Stimulated activated CD4-positive, alpha-beta T cell treated with anti-CD3 and anti-CD28 coated beads, TNF-alpha, amount 100 ng/mL, for 1 hour (primary cell): ENCODE results near the gene BACH2.

ENCODE experiments used
- DNase-seq, 3 donors: peaks; one replicate each; pipeline ENCODE4 v3.0.0-alpha.2; 2020; ENCODE audit warnings: low read depth in 3 of 3, low spot score in 1 of 3

BACH2 gene

DNA sequence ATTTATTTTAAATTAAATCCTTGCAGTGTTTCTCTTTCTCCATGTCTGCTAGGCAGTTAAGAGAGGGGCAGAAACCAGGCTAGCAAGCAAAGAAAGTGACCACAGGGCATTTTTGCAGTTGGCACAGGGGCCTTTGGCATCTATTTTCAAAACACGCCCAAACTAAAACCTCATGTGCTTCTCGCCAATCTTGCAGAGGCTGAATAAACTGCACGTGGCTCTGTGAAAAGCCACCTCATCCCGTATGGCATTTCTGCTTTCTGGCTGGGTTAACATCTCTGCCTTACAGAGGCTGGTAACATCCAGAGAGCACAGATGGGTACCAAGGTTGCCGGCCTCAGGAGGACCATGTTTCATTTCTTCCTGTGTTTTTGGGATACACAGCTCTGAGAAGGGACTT, 347.8 kb downstream of the BACH2 start:
- no peak for DNase-seq

DNA sequence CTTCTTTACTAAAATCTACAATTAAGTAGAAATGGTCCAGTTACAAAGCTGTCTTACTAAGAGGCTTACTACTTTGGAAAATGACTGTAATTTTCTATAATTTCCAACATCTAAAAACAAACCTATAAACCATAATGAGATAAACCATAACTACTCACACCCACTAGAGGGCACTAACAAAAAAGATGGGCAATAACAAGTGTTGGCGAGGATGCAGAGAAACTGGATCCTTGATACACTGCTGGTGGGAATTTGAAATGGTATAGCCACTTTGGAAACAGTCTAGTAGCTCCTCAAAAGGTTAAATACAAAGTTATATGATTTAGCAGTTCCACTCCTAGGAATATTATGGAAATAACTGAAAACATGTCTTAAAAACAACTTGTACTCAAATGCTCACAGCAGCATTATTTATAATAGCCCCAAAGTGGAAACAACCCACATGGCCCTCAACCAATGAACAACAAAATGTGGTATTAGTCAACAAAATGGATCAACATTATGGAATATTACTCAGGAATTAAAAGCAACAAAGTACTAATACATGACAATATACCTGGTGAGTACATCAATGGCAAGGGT, 351.7 kb downstream of the BACH2 start:
- DNase-seq = no peak

DNA sequence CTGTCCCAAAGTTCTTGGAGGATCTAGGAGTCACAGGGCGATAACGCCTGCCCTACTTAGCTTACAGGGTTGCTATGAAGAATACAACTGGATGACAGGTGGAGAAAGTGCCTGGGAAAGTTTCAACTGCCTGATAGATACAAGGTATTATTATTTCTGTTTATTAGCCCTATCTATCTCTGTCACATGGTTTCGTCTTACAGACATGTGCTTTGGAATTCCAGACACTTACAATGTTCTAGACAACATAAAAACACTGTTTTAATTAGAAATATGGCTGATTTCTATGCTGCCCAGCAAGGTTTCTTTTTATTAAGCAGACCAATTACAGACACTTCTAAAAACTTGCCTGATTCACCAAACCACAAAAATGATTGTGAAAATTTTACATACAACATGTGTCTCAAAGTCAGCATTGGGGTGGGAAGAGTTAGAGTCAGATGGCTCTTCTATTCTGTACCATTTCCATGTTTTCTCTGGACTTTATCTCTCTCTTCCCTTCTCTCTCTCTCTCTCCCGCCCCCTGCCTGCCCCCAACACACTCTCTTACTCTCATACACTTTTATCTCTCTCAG, 352.4 kb downstream of the BACH2 start:
- no peak for DNase-seq

DNA sequence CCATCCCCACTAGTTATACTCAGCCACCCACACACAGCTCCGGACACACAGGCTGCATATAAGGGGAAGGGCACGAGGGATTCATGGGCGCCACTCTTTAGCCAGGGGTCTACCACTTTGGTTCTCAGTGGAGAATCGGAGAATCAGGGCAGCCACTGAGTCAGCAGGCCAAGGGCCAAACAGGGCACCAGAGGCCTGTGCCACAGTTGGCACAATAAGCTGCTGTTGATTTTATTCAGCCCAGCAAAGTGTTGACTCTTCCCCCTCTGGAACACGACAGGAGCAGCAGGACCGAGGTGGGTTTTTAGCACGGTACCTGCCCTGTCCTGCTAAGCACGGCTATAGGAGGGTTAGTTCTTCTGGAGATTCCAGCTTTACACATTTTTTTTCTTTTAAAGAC, 354.0 kb downstream of the BACH2 start:
- DNase-seq = no peak

DNA sequence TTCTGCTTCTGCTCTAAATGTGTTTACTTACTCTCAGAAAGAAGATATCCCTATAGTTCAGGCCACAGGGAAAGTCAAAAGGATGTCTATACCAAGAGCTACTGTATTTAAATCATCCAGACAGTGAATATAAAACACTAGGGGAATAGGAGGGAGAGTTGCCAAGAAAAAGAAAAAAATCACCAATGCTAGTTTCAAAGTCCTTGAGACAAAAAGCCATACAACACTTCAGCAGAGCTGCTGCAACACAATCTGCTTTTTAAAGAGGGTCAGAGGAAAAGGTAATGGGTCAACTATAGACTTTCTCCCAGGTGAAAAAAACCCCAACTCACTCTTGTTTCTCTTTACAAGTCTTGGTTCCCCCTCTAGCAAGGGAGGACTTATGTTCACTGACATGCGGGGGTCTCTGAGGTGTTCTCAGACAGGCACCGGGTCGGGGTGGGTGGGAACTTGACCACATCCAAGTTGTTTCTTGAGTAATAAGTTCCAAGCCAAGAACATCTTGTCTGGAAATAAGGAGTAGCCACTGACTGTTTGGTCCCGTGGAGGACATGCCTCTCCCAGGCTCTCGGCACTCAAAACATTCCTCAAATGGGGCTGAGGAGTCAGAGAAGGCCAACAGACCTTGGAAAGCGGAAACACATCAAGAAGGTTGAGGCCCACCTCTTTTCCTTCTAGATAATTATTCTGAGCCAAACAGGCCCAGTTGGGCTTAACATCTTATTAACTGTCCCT, 354.7 kb downstream of the BACH2 start:
- no peak for DNase-seq

DNA sequence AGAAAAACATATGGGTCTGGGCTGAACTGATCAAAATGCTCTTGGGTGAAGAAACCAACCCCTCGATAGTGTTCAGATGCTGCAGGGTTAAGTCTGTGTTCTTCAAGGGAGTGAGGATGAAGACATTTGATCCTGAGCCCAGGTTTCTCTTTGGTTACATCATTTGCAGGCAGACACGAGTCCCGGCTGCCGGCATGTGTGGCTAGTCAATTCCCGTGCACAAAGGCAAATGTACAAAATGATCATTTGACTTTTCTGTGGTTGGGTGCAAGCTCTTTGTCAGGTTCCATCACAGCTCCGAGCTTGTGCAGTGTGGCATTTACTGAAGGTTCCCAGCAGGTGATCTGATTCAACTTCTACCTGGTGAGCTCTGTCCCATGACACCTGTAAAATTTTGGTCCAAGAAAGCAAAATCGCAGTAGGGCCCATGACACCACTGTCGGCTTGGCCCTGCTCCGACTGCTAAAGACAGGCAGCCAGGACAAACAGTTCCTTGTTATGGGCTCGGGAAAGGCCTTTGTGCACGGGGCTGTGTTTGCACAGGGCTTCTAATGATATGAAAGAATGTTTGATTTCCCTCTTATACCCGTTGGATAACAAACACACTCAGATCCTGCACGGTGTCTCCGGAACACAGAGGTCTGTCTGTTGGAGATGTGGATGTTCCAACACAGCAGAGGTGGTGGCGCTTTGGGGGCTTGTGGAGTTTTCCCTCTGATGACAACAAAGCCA, 355.4 kb downstream of the BACH2 start:
- no peak for DNase-seq

DNA sequence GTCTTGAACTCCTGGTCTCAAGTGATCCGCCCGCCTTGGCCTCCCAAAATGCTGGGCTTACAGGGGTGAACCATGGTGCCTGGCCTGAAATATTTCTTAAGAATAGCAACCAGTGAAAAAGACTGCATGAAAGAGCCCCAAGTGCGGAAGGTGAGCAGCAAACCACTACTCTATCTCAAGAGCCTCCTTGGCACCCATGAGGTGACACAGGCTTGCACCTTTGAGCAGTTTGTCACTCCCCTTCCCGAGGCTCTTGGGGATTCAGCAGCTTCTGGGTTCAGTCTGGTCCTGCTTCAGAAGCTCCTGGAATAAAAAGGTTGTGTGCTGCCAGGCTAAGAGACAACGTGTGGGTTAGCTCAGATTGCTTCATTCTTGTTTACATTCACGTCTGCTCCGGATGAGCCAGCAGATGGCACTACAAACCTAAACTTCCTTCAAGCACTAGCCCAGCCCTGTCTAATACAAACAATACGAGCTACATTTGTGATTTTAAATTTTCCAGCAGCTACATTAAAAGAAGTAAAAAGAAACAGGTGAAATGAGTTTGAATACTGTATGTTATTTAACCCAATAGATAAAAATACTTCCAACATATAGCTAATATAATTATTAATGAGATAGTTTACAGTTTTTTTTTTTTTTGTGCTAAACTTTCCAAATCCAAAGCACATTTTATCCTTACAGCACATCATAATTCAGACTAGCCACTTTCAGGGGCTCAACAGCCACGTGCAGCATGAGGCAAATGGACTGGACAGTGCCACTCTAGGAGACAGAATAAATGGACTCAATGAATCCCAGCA, 356.2 kb downstream of the BACH2 start:
- DNase-seq = peak; percentile 23 to 45 (median 31)

DNA sequence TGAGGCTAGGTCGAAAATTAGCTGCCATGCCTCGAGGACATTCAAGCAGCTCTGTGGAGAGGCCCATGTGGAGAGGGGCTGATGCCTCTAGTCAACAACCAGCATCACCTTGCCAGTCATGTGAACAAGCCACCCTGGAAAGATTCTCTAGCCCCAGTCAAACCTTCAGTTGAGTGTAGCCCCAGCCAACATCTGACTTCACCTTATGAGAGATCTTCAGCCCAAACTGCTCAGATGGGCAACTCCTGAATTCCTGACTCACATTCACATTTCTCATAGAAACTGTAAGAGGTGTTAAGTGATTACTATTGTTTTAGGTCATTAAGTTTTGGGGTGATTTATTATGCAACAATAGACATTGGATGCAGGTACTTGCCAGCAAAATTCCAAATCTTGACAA, 357.5 kb downstream of the BACH2 start:
- DNase-seq = no peak

DNA sequence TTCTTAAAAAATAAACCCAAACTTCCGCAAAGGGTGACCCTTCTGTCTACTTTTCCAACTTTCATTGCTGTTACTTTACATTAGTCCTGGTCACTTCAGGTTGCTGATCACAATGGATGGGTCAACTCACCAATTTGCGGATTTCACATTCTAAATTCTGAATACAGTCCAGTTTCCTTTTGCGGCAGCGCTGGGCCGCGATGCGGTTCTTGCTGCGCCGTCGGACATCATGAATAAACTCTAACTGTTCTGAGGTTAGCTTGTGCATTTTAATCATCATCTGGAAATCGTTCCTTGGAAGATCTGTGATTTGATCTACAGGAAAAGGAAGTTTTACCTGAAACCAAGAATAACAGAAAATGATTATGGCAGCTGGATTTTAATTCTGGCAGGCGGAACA, 358.6 kb downstream of the BACH2 start:
- no peak for DNase-seq

DNA sequence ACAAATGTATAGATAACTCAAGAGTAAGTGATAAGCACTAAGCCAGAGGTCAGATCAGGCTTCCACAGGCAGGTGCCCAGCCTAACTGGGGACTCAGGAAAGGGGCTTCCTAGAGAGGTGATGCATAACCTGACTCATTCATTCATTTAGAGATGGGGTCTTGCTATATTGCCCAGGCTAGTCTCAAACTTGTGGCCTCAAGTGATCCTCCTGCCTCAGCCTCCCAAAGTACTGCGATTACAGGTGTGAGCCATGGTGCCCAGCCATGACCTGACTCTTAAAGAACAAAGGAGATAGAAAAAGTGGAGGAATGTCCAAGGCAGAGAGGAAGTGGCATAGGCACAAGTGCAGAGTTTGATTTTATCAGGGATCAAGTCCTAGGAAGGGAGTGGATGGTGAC, 360.5 kb downstream of the BACH2 start:
- DNase-seq = no peak

DNA sequence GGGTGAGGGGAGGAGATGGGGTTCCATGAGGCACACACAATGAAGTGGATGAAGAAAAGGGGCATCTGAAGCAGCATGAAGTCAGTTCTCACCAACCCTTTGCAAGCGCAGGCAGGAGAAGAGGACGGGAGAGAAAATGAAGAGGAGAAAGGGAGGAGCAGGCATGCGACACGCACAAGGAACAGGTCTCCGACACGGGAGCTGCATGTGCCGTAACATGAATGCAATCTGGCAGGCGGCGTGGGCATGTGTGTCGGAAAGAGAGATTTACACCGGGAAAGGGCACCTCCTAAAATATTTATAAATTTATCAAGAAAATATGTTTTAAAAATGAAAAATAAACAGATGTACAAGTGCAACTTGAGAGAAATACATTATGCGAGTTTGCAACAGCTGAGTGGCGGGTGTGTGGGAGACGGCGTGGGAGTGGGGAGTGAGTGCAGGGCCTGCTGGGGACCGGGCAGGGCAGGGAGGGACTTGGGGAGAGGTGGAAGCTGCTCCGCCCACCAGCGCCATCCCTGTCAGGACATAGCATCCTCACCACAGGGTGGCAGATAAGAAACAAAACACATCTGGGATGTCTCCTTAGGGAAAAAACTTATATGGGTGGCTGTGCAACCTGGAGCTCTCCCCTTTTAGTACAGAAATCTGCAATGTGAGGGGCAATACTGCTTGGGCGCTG, 361.8 kb downstream of the BACH2 start:
- no peak for DNase-seq

DNA sequence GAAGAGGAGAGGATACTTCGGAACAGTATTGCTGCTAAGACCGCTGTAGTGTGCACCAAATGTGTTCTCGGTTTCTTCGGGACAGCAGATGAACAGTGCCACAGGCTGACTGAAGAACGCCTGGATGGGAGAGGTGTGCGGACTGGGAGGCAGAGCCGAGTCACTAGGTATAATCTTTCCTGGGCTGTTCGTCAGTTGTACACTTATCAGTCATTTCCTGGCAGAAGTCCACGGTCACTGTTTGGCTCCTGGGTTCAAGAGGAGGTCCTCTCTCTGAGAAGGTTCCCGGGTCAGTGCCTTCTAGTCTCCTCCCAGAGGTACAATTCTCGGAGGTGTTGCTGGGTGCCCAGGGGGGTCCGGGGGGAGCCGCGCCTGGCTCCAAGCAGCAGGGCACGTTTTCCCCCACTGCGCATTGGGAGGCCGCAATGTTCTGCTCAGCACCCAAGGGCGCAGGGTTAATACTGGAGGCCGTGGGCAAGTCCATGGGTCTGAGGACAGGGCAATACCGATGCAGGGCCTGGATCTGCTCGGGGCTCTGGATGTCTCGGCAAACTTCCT, 364.3 kb downstream of the BACH2 start:
- no peak for DNase-seq

DNA sequence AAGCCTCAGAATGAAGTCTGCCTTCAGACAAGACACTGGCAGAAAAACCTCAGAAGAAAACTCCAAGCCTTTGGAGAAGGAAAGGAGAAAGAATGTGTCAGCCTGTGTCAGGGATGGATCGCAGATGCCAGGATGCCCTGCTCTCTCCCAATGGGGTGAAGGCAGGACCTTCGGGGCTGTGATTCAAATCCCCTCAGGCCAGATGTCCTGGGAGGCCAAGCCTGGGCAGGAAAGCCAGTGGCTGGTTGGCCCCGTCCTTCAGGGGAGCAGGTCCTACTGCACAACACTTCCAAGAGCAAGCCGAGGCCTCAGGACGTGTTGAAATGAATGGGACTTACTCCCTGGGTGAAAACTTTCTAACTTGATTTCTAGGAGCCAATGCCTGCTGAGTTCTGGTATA, 365.9 kb downstream of the BACH2 start:
- DNase-seq = no peak

DNA sequence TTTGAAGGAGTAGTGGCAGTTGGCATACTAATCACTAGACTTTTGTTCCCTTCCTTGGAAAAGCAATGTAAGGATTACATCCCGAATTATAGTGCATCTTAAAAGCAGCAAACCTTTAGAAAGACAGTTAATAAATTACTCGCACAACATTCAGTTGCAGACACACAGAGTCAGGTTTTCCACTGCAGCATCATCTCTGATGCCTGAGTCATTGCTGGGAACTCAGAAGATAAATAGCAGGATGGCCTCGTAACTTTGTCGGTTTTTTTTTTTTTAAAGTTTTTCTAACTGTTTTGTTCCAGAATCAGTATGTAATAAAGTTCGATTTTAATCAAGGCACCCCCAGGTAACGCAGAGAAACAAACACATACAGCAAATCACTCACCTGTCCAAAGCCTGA, 368.0 kb downstream of the BACH2 start:
- no peak for DNase-seq

DNA sequence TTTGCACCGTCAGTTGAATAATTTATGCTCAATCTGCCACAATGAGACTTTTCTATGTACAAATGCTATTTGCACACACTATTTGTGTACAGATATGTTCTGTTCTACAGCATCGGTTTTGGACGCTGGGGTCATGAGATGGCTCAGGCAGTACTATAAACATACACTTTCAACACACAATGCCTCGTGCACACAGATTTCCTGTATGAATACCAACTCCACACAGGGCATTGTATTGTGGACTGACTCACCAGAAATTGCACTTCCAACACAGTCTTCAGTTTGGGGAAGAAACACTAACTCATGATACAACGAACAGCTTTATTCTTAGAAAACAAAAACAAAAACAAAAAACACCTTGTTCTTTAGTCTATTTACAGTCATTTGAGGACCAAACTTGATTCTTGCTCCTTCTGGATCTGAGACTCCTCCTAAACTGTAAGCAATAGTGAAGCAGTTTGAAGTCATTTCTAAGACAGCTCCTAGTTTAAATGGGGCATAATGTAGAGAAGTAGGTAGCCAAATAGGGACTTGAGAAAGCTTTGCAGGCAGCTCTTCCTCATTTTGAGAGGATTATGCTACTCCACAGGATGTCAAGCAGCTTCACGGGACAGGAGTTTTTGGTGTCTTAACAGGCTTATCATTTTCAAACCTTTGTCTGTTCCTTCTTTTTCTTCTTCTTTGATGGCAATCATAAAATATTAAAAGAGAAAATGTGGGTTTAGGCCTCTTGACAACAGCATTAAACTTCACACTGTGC, 368.7 kb downstream of the BACH2 start:
- DNase-seq = no peak

DNA sequence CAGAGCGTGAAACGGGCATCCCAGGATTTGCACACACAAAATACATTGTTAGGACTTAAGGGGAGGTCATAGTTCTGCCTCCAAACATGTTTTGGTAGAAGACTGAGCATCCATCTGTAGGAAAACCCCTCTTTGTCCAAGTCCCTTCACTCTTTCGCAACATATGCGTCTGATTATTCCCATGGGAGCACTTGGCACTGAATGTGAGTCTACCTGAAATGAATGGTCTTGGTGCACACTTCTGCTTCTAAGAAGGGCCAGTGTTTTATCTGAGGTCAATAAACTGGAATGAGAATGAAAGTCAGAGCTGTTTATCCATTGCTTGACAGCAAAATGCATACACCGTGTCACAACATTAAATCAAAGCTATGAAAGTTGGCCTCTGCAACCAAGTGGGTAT, 369.4 kb downstream of the BACH2 start:
- DNase-seq = no peak

DNA sequence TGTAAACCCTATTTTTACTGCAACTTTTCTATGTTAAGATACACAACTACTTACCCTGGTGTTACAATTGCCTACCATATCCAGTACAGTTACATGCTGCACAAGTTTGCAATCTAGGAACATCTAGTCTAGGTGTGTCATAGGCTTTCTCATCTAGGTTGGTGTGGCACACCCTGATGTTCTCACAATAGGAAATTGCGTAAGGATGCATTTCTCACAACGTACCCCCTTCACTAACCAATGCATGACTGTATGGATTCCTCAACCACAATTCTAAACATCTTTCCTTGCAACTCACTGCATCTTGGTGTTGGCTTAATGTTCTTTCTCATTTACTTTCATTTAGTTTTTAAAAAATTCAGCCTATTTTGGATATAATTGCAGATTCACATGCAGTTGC, 370.8 kb downstream of the BACH2 start:
- DNase-seq = no peak

DNA sequence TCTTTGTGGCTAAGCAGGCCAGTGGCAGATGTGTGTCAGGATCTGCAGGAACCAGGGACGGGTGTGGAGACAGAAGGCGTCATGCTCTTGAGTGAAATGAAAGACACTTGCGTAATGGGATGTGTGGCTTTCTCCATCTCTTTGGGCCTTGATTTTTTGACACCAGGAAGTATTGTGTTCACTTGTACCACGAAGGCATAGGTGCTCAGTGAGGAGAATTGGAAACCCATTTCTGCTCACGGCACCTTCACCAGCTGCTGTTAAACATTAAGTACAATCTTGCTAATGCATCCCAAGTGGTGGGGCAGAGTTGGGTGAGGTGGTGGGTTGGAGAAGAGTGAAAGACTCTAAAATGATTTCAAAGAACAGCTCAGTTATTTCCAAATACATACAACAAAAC, 372.4 kb downstream of the BACH2 start:
- DNase-seq = no peak

DNA sequence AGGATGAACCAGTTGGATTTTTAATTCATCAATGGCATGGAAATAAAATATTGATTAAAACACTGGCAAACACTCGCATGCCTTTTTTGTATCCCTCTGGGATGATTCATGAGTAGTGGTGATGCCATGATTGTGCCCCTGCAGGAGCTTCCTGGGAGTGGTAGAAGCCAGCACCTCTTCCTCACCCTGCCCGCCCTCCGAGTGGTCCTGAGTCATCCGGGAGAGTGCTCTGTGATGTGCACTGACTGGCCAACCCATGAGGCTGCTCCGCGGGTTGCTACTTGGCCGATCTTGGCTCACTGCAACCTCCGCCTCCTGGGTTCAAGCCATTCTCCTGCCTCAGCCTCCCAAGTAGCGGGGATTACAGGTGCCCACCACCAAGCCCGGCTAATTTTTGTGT, 375.0 kb downstream of the BACH2 start:
- DNase-seq = no peak

DNA sequence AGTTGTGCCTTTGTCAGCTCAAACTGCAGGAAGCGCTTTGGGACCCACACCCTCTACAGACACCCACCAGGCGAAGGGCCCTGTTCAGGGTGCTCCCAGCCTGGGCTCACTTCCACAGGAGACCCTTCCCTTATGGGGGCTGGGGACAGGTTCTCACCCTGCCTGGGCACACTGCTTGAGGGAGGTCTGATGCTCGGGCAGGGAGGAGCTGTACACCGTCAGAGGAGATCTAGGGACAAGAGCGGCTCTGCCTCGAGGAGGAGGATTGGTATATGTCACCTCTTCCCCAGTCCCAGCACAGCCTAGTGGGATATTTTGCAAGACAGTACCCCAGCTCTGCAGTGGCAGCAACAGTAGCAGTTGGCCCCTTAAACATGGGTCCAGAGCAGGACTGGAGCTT, 375.4 kb downstream of the BACH2 start:
- no peak for DNase-seq
